Karpas-422 (cell line): ENCODE data around the gene ATP1A3. TPM values are rescaled to one million over a fixed set of nuclear protein-coding genes. Genes with fewer than 3 reads are reported as not detected.
"Not testable (repeated sequence)": the region's sequence is repeated elsewhere in the genome, so short reads cannot be mapped to it uniquely, and the experiment has no call there.

Experiments used
- DNase-seq: peaks from one replicate; pipeline ENCODE4 v3.0.0-alpha.2; 2015
- H2AFZ ChIP-seq: fragments of 200-600 bp; sonication (generic); 2 replicates; pipeline ENCODE4 v1.6.1; 2014; ENCODE audit warnings: antibody characterized with exemption, low read length, mixed read lengths
- H3K27ac ChIP-seq: fragments of 200-600 bp; sonication (generic); 2 replicates; pipeline ENCODE4 v1.5.1; 2014; ENCODE audit warnings: mild to moderate bottlenecking, low read length, moderate library complexity
- H3K27me3 ChIP-seq: fragments of 200-600 bp; sonication (generic); 2 replicates; pipeline ENCODE4 v1.6.1; 2014; ENCODE audit warnings: low read length, mixed read lengths
- H3K36me3 ChIP-seq: fragments of 200-600 bp; sonication (generic); 2 replicates; pipeline ENCODE4 v1.6.1; 2014; ENCODE audit warnings: low read length, mixed read lengths; ENCODE audit not compliant: insufficient read depth
- H3K4me1 ChIP-seq: fragments of 200-600 bp; sonication (generic); 2 replicates; pipeline ENCODE4 v1.6.1; 2014; ENCODE audit warnings: mild to moderate bottlenecking, low read length, mixed read lengths
- H3K4me2 ChIP-seq: fragments of 200-600 bp; sonication (generic); 2 replicates; pipeline ENCODE4 v1.6.1; 2014; ENCODE audit warnings: low read length, low read depth, mild to moderate bottlenecking; ENCODE audit not compliant: poor library complexity, severe bottlenecking
- H3K4me3 ChIP-seq: fragments of 200-600 bp; sonication (generic); 2 replicates; pipeline ENCODE4 v1.5.1; 2014; ENCODE audit warnings: mild to moderate bottlenecking, antibody characterized with exemption, low read length, mixed read lengths
- H3K79me2 ChIP-seq: fragments of 200-600 bp; sonication (generic); 2 replicates; pipeline ENCODE4 v1.6.1; 2014; ENCODE audit warnings: mild to moderate bottlenecking, low read length, mixed read lengths
- H3K9ac ChIP-seq: fragments of 200-600 bp; sonication (generic); 2 replicates; pipeline ENCODE4 v1.6.0; 2014; ENCODE audit warnings: low read length
- H3K9me2 ChIP-seq: fragments of 200-600 bp; sonication (generic), shearing (Covaris generic); replicated peaks from 2 replicates; pipeline ENCODE4 v1.6.0; 2014; ENCODE audit warnings: mild to moderate bottlenecking, low read length, moderate library complexity; ENCODE audit not compliant: insufficient read depth
- H3K9me3 ChIP-seq: fragments of 300-700, 200-600 bp; sonication (generic); 2 replicates; pipeline ENCODE4 v1.6.1; 2014; ENCODE audit warnings: low read length, mixed read lengths
- H4K20me1 ChIP-seq: fragments of 200-600 bp; sonication (generic); 2 replicates; pipeline ENCODE4 v1.6.1; 2014; ENCODE audit warnings: mild to moderate bottlenecking, antibody characterized with exemption, low read length, low read depth; ENCODE audit not compliant: insufficient read depth
- total RNA-seq: library from RNA; depleted of rRNA; stranded (reverse); fragments of >200 nt; shearing (Covaris generic); gene quantifications from 2 replicates; pipeline ENCODE4 v1.2.3, GENCODE V29; 2014; ENCODE audit warnings: low replicate concordance

ATP1A3 gene
- total RNA-seq, 1 experiment from 2014 or later, result 26.6 TPM

GRCh38 chr19:42022616-42023015 is 28.6 kb upstream of the ATP1A3 start:
- no peaks in the 10 kb centered on the region for H3K79me2 ChIP-seq
- H3K4me3 ChIP-seq, result no peak overlapping the region
- H4K20me1 ChIP-seq, result no peaks in the 10 kb centered on the region
- no peaks in the 10 kb centered on the region for H3K9me3 ChIP-seq
- no peak overlapping the region for H3K9ac ChIP-seq
- H3K4me1 ChIP-seq, result no peaks in the 10 kb centered on the region
- H3K27me3 ChIP-seq, result no peaks in the 10 kb centered on the region
- H3K36me3 ChIP-seq, result no peaks in the 10 kb centered on the region
- no peak overlapping the region for H3K27ac ChIP-seq
- H2AFZ ChIP-seq, result no peak overlapping the region
- no peak overlapping the region for H3K4me2 ChIP-seq
- no peaks in the 10 kb centered on the region for H3K9me2 ChIP-seq
- no peak for DNase-seq

- Histone ChIP-seq H3K27ac (no peak overlapping the region), H3K9ac (no peak overlapping the region), H3K9me2 (no peaks in the 10 kb centered on the region), H3K79me2 (no peaks in the 10 kb centered on the region), H3K36me3 (no peaks in the 10 kb centered on the region), H3K9me3 (no peaks in the 10 kb centered on the region), H2AFZ (no peak overlapping the region), H3K4me2 (no peak overlapping the region), H3K4me1 (no peaks in the 10 kb centered on the region), H4K20me1 (no peaks in the 10 kb centered on the region), H3K27me3 (no peaks in the 10 kb centered on the region), H3K4me3 (no peak overlapping the region)
- DNase-seq, result no peak
Measured at GRCh38 chr19:42021185-42021584, 27.2 kb upstream of the ATP1A3 start.

DNA sequence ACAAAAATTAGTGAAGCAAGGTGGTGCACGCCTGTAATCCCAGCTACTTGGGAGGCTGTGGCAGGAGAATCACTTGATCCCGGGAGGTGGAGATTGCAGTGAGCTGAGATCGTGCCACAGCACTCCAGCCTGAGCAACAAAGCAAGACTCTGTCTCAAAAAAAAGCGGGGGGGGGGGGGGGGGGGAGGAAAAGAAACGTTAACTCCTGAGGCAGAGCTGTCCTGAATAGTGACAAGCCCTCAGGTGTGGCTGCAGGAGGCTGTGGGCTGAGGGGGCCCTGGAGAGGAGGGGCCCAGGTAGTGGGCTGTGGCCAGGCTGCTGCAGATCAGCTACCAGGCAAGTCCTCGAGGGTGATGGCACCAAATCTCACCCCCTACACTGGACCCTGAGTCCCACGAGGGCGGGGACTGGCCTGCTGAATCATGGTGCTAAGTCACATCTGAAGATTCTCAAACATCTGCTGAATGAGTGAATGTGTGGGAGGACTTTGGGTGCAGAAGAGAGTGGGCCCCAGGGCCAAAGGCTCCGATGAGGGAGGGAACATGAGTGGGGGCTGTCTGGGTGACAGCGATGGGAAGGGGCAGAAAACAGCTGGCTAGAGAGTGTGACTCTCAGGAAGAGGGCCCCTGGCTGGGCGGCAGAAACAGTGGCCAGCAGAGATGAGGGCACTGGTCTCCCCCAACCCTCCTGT is 24.6 kb upstream of the ATP1A3 start:
- no peaks in the 10 kb centered on the region for H3K27me3 ChIP-seq
- H2AFZ ChIP-seq, result no peak overlapping the region
- H3K4me3 ChIP-seq, result no peak overlapping the region
- no peaks in the 10 kb centered on the region for H4K20me1 ChIP-seq
- no peaks in the 10 kb centered on the region for H3K4me1 ChIP-seq
- H3K36me3 ChIP-seq, result no peaks in the 10 kb centered on the region
- H3K27ac ChIP-seq, result no peak overlapping the region
- no peaks in the 10 kb centered on the region for H3K9me3 ChIP-seq
- no peaks in the 10 kb centered on the region for H3K79me2 ChIP-seq
- no peaks in the 10 kb centered on the region for H3K9me2 ChIP-seq
- H3K9ac ChIP-seq, result no peak overlapping the region
- no peak overlapping the region for H3K4me2 ChIP-seq
- no peak for DNase-seq

GRCh38 chr19:42017040-42017439 is 23.0 kb upstream of the ATP1A3 start:
- Histone ChIP-seq H3K36me3 (no peaks in the 10 kb centered on the region), H2AFZ (no peak overlapping the region), H3K27ac (no peak overlapping the region), H3K9me3 (no peaks in the 10 kb centered on the region), H4K20me1 (no peaks in the 10 kb centered on the region), H3K4me1 (no peaks in the 10 kb centered on the region), H3K9ac (no peak overlapping the region), H3K9me2 (no peaks in the 10 kb centered on the region), H3K4me3 (no peak overlapping the region), H3K4me2 (no peak overlapping the region), H3K27me3 (no peaks in the 10 kb centered on the region), H3K79me2 (no peaks in the 10 kb centered on the region)
- DNase-seq, result no peak

- not testable (repeated sequence) for H2AFZ ChIP-seq, H3K27ac ChIP-seq, H3K4me3 ChIP-seq, H3K4me1 ChIP-seq, H3K9me2 ChIP-seq, DNase-seq, H3K27me3 ChIP-seq, H4K20me1 ChIP-seq, H3K4me2 ChIP-seq, H3K9ac ChIP-seq, H3K9me3 ChIP-seq, H3K79me2 ChIP-seq, H3K36me3 ChIP-seq
Measured at GRCh38 chr19:42012747-42013146, 18.7 kb upstream of the ATP1A3 start.

DNA sequence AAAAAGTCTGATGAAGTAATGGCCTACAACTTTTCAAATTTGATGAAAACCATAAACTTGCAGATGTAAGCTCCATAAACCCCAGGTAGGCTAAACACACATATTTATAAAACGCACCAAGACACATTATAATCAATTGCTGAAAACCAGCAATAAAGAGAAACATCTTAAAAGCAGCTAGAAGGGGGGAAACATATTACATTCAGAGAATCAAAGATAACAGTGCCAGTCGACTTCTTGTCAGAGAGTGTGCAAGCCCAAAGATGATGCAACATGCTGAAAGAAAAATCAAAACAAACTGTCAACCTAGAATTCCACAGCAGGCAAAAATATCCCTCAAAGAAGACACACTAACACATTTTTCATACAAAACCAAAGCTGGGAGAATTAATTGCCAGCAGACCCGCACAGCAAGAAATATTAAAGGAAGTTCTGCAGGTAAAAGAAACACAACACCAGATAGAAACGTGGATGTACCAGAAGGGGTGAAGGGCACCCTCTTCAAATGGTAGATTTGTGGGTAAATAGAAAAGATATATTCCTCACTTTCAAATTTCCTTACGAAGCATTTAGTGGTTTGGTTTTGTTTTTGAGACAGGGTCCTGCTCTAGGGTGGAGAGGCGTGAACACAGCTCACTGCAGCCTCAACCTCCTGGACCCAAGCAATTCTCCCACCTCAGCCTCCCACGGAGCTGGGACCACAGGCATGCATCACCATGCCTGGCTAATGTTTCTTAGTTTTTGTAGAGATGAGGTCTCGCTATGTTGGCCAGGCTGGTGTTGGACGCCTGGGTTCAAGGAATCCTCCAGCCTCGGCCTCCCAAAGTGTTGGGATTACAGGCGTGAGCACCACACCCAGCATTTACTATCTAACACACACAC is 16.5 kb upstream of the ATP1A3 start:
- Histone ChIP-seq H3K9ac (no peak overlapping the region), H3K36me3 (no peaks in the 10 kb centered on the region), H2AFZ (no peak overlapping the region), H3K4me2 (no peak overlapping the region), H3K27ac (no peak overlapping the region), H3K4me1 (no peaks in the 10 kb centered on the region), H3K9me3 (no peaks in the 10 kb centered on the region), H4K20me1 (no peaks in the 10 kb centered on the region), H3K9me2 (no peaks in the 10 kb centered on the region), H3K4me3 (no peak overlapping the region), H3K79me2 (no peaks in the 10 kb centered on the region), H3K27me3 (no peaks in the 10 kb centered on the region)
- no peak for DNase-seq

- no peak for DNase-seq
- Histone ChIP-seq H3K4me1 (no peaks in the 10 kb centered on the region), H4K20me1 (no peaks in the 10 kb centered on the region), H3K9me2 (no peaks in the 10 kb centered on the region), H3K4me3 (no peak overlapping the region), H3K79me2 (no peaks in the 10 kb centered on the region), H3K36me3 (no peaks in the 10 kb centered on the region), H2AFZ (no peak overlapping the region), H3K27ac (no peak overlapping the region), H3K27me3 (no peaks in the 10 kb centered on the region), H3K9me3 (no peaks in the 10 kb centered on the region), H3K4me2 (no peak overlapping the region), H3K9ac (no peak overlapping the region)
Measured at GRCh38 chr19:42006569-42006968, 12.5 kb upstream of the ATP1A3 start.

DNA sequence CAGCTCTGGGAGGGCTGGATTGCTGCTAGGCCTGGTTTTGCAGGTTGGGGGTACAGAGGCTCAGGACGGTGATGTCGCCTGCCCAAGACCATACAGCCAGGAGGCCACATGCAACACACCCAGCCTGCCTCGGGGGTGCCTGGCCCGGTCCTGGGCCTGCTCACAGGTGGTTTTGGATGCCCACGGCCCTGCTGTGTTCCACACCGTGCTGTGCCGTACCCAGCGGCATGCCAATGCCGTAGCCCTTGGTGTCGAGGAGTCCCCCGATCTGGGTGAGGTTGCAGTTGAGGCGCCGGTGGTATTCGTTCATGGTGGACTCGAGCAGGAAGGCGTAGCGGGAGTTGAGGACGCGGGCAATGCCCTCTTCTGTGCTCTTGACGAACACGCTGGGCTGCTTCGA is 11.5 kb upstream of the ATP1A3 start:
- Histone ChIP-seq H3K9me2 (no peaks in the 10 kb centered on the region), H3K9me3 (no peaks in the 10 kb centered on the region), H2AFZ (no peak overlapping the region), H3K27me3 (no peaks in the 10 kb centered on the region), H4K20me1 (no peaks in the 10 kb centered on the region), H3K4me1 (no peaks in the 10 kb centered on the region), H3K4me2 (no peak overlapping the region), H3K9ac (no peak overlapping the region), H3K36me3 (no peaks in the 10 kb centered on the region), H3K27ac (no peak overlapping the region), H3K79me2 (no peaks in the 10 kb centered on the region), H3K4me3 (no peak overlapping the region)
- DNase-seq, result no peak
